ENCODE data around the gene IQCF6.
"Not testable (repeated sequence)": the region's sequence is repeated elsewhere in the genome, so short reads cannot be mapped to it uniquely, and the experiment has no call there.

The IQCF6 gene

GRCh38 chr3:51748327-51748726 is 30.7 kb downstream of the IQCF6 start:
- no peak overlapping the region for H3K4me3 ChIP-seq (ENCODE audit: low read length)
- no peak for DNase-seq (ENCODE audit: low read depth)
- TF ChIP-seq, protein P1, sequence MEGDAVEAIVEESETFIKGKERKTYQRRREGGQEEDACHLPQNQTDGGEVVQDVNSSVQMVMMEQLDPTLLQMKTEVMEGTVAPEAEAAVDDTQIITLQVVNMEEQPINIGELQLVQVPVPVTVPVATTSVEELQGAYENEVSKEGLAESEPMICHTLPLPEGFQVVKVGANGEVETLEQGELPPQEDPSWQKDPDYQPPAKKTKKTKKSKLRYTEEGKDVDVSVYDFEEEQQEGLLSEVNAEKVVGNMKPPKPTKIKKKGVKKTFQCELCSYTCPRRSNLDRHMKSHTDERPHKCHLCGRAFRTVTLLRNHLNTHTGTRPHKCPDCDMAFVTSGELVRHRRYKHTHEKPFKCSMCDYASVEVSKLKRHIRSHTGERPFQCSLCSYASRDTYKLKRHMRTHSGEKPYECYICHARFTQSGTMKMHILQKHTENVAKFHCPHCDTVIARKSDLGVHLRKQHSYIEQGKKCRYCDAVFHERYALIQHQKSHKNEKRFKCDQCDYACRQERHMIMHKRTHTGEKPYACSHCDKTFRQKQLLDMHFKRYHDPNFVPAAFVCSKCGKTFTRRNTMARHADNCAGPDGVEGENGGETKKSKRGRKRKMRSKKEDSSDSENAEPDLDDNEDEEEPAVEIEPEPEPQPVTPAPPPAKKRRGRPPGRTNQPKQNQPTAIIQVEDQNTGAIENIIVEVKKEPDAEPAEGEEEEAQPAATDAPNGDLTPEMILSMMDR (IDR thresholded peaks at IDR 0.05; ENCODE audit: insufficient read depth, low read depth, low read length, missing control alignments) = no peak

GRCh38 chr3:51747840-51748239 is 31.2 kb downstream of the IQCF6 start:
- DNase-seq (ENCODE audit: low read depth) = no peak
- TF ChIP-seq, protein P1 (IDR thresholded peaks at IDR 0.05; ENCODE audit: insufficient read depth, low read depth, low read length, missing control alignments) = no peak
- no peak overlapping the region for H3K4me3 ChIP-seq (ENCODE audit: low read length)

- not testable (repeated sequence) for H3K4me3 ChIP-seq (ENCODE audit: low read length); DNase-seq (ENCODE audit: low read depth)
These were observed 36.1 kb downstream of the IQCF6 start for GRCh38 chr3:51742978-51743377.

DNA sequence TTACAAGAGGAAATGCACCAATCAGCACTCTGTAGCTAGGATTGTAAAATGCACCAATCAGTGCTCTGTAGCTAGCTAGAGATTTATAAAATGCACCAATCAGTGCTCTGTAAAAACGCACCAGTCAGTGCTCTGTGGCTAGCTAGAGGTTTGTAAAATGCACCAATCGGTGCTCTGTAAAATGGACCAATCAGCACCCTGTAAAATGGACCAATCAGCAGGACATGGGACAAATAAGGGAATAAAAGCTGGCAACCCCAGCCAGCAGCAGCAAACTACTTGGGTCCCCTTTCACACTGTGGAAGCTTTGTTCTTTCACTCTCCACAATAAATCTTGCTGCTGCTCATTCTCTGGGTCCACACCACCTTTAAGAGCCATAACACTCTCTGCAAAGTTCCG is 36.7 kb downstream of the IQCF6 start:
- DNase-seq (ENCODE audit: low read depth); H3K4me3 ChIP-seq (ENCODE audit: low read length): not testable (repeated sequence)

- H3K4me3 ChIP-seq (ENCODE audit: low read length) = no peak overlapping the region
- DNase-seq (ENCODE audit: low read depth) = no peak
- TF ChIP-seq, protein P1 (IDR thresholded peaks at IDR 0.05; ENCODE audit: insufficient read depth, low read depth, low read length, missing control alignments) = no peak
These were observed 39.9 kb downstream of the IQCF6 start for GRCh38 chr3:51739110-51739509.

DNA sequence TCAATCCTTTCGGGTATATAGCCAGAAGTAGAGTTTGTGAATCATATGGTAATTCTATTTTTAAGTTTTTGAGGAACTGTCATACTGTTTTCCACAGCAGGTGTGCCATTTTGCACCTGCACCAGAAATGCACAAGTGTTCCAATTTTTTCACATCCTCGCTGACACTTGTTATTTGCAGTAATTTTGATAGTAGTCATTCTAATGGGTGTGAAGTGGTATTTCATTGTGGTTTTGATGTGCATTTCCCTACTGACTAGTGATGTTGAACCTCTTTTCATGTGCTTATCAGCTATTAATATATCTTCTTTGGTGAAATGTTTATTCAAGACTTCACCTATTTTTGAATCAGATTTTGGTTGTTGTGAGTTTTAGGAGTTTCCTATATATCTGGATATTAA is 43.1 kb downstream of the IQCF6 start:
- no peak for DNase-seq (ENCODE audit: low read depth)
- TF ChIP-seq, protein P1 (IDR thresholded peaks at IDR 0.05; ENCODE audit: insufficient read depth, low read depth, low read length, missing control alignments) = no peak
- no peak overlapping the region for H3K4me3 ChIP-seq (ENCODE audit: low read length)

DNA sequence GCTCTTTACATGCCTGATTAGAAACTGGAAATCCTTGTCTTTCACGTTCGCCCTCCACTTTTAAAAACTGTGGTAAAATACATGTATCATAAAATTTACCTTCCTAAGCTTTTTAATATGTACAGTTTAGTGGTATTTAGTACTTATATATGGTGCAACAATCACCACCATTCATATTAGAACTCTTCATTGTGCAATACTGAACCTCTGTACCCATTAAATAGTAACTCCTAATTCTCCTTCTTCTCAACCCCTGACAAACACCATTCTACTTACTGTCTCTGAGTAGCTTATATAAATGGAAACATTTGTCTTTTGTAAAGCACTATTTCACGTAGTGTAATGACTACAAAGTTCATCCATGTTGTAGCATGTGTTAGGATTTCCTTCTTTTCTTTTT is 44.0 kb downstream of the IQCF6 start:
- H3K4me3 ChIP-seq (ENCODE audit: low read length) = no peak overlapping the region

GRCh38 chr3:51734572-51734907 is 44.5 kb downstream of the IQCF6 start:
- no peak overlapping the region for H3K4me3 ChIP-seq (ENCODE audit: low read length)
- DNase-seq (ENCODE audit: low read depth) = no peak
- TF ChIP-seq, protein P1 (IDR thresholded peaks at IDR 0.05; ENCODE audit: insufficient read depth, low read depth, low read length, missing control alignments) = no peak

More for the DNA sequence above, 44.0 kb downstream of the IQCF6 start:
- DNase-seq (ENCODE audit: low read depth) = no peak
- TF ChIP-seq, protein P1 (IDR thresholded peaks at IDR 0.05; ENCODE audit: insufficient read depth, low read depth, low read length, missing control alignments) = no peak
